HPDE6-E6E7 (cell line): Measurements from ENCODE around the gene LIMCH1.
"Not testable (repeated sequence)": the region's sequence is repeated elsewhere in the genome, so short reads cannot be mapped to it uniquely, and the experiment has no call there.

ENCODE experiments used
- DNase-seq: peaks from one replicate; pipeline ENCODE4 v3.0.0; 2011; ENCODE audit warnings: missing footprints; ENCODE audit errors: extremely low spot score

Gene LIMCH1

DNA sequence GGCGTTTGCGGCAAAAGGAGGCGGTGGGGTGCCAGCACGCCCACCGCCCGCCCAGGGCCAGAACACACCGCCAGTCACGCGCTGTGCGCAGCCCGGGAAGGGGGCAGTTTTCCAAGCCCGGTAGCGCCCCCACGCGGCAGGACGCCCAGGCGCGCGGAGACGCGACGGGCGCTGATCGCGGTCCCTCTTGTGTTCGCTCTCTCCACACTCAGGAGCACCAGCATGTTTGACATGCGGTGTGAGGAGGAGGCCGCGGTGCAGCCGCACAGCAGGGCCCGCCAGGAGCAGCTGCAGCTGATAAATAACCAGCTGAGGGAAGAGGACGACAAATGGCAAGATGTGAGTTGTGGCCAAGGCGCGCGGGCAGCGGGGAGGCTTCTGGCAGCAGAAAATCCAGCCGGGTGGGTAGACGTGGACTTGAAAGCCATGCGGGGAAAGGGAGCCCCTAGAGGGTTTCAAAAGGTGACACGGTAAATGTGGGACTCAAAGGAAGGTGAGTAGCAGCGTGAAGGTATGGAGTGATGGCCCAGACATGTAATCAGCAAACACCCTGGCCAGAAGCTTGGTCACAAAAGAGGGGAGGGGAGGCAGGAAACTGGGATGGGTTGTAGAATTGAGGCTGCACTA is 106.4 kb downstream of the LIMCH1 start:
- peak; percentile 31 for DNase-seq

DNA sequence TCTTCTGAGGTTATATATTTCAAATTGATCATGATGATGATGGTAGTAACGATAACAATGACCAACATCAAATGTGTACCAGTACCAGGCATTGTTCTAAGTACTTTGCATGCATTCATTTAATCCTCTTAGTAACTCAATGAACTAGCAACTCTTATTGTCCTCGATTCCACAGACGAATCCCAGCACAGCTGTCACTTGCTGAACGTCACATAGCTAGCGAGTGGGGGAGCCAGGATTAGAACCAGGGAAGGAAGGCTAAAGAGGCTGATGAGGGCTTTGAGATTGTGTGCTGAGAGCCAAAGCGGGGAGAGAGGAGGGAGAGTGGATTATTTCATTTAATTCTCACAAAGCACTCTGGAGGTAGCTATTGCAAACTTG is 106.9 kb downstream of the LIMCH1 start:
- no peak for DNase-seq

DNA sequence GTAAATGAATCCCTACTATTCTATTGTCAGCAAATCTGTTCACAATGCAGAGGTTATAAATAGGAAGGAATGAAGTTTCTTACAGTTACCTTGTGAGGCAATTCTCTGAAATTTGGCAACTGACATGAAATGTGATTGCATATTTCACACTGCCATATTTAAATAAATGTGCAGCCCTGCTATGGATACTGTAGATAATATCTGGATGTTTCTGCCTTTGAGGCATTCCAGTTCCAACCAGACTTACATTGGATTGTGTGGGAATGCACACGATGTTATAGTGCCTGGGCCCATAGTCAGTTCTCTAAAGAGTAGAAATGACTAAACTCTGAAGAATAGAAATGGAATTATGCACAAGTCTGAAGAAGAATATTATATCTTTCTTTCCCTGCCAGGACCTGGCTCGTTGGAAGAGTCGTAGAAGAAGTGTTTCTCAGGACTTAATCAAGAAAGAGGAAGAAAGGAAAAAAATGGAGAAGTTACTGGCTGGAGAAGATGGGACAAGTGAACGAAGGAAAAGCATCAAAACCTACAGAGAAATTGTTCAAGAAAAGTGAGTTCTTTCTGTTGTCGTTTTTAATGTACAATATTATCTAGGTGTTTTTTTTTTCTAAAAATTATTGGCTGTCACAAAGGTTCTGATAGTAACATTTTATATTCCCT is 107.9 kb downstream of the LIMCH1 start:
- no peak for DNase-seq

DNA sequence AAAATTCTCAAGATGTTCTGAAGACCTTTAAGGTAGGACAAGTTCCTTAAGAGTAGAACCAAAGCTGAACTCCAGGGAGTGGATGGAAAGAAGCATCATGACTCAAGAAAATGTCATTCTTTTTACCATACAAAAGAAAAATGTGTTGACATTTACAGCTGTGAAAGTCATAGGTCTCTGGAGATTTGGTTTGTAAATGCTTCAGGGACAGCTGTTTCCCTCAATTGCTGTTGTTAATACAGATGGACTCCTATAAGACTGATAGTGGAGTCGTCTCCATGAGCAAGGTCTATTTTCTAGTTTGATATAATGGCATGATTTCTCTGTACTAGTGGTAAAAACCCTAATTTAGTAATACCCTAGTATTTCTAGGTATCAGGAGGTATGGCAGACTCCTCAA is 108.9 kb downstream of the LIMCH1 start:
- DNase-seq: no peak

DNA sequence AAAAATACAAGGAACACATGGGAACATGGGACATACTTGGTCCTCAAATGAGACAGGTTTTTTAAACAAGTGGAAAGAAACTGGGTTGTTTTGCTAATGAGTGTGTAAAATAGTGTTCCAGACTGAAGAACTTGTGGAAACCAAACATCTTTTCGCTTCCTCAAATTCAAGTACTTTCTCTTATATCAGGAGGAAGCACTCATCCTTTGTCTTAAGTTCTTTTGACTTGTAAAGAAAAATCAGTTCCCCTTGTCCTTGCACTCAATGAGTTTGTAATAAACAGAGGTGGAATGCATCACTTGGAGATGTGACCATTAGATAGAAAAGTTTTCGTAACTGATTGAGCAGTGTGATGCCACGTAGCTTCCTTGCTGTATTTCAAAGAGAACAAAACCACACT is 109.4 kb downstream of the LIMCH1 start:
- no peak for DNase-seq

DNA sequence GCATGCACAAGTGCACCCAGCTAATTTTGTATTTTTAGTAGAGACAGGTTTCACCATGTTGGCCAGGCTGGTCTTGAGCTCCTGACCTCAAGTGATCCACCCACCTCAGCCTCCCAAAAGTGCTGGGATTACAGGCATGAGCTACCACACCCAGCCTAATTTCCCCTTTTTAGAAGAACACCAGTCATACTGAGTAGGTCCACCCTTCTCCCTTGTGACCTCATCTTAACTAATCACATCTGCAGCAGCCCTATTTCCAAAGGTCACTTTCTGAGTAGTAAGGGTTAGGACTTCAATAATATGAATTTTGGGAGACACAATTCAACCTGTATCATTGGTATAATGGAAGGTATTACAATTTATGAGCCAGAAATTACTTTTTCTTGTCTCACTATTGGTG is 113.2 kb downstream of the LIMCH1 start:
- DNase-seq: not testable (repeated sequence)

DNA sequence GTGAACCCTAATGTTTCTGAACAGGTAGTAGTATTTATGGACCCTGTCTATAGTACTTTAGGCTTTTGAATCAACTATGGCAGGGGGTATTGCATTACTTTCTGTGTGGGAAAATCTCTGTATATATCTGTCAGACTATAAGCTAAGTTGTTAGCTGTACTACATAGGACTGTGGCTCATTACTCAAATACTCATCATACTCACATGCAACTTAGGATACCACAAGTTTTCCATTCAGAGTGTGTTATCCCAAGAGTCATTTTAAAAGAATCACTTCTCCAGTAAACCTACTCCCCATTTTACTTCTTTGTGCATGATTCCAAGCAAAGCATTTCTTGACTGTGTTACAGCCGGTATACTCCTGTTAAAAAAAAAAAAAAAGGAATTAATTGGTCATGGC is 115.0 kb downstream of the LIMCH1 start:
- no peak for DNase-seq

DNA sequence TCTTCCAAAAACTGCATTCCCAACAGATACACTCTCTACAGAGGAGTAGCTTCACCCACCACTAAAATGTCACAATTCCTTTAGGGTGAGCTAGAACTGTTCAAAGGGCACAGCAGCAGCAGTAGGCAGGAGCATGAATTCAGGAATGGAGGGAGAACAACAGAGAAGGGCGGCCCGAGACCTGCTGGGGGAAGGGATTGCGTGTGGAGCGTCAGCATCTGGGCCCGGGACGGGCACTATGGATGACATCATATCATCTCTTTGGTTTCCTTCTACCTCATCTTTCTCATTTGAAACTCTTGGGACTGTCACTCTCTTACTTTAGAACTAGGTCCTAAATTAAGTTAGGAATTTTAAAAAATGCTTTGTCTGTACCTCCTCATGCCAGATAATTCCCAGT is 115.6 kb downstream of the LIMCH1 start:
- DNase-seq: no peak

DNA sequence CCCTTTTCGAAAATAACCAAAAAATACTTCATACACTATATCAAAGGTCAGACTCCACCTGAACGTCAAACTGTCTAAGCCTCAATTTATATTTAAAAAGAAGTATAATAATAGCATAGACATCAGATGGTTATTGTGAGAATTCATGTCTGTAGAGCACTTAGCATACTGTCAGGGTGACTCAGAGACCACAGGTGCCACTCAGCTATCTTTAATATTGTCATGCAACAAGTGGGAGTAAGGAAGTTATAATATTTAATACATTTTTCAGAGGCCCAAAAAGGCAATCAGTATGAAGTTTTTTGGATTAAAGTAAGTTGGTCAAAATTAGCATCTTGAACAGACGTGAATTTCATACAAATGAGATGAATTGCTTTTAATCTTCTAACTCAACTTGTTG is 117.2 kb downstream of the LIMCH1 start:
- no peak for DNase-seq

DNA sequence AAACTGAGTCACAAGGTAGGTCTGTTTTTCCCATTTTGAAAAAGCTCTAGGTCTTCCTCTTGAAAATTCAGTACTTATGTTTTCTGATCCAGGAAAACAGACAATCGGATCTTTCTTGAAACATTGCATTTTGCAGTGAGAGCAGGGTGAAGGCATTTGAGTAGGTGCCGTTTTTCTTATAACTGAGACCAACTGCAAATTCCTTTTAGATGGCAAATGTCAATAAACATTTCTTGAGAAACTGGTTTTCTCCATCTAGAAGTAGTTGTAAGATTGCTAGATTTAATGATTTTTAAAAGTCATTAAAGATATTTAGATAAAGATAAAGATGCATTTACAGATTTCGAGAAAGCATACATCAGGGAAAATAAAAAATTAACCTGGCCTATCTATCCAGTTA is 118.1 kb downstream of the LIMCH1 start:
- DNase-seq: no peak

DNA sequence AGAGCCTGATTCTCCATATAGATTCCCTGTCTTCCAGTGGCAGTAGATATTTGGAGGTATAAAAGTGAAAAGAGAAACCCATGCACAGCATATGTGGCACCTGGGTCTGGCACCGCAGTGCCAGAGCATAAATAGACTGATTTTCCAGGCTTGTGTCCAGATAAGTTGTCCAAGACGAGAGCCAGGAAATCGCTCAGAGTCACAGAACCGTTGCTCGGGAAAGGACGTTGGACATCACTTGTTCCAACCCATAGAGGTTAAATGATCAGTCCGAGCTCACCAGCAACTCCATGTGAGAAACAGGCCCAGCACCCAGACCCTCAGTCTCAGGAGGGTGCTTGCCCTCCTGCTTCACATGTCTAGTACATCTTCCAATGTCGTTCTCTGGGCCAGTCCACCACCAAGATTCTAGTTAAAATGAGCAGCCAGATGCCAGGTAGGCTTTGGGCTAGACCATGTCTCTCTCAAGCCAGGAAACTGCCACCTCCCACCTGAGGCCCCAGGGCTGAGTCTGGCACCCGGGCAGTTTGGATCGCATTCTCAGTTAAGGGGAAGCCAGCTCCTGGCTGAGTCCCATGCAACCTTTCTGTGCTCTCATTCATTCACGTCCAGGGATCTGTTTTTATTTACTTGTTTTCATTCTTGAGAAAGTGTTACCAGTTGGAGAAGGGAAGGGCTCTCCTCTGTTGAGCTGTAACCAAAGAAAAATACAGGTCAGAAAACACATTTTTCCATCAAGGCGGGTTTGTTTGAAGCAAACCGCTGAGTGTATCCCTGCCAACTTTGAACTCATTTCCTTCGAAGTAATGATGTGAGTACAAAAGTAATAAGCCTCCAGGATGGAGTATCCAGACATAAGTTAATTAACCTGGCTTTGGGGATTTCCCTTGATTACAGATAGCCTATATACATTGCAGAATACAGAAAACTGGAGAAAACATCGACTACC is 118.9 kb downstream of the LIMCH1 start:
- DNase-seq: no peak

DNA sequence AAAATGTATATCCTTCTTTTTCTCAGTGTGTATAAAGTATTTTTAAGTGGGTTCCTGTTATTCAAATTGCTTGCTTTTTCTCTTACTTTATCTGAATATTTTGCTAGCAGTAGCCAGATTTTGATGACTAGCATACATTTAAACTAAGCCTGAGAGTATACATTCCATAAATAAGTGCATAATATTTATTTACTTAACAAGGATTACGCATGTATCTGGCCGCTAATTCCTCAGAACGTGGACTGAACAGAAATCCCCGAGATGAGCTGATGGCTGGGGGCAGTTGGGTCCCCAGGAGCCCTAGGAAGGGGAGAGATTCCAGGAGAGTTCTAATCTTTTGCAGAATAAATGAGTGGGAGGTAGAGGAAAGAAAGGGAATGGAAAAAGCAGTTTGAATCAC is 119.6 kb downstream of the LIMCH1 start:
- DNase-seq: no peak

DNA sequence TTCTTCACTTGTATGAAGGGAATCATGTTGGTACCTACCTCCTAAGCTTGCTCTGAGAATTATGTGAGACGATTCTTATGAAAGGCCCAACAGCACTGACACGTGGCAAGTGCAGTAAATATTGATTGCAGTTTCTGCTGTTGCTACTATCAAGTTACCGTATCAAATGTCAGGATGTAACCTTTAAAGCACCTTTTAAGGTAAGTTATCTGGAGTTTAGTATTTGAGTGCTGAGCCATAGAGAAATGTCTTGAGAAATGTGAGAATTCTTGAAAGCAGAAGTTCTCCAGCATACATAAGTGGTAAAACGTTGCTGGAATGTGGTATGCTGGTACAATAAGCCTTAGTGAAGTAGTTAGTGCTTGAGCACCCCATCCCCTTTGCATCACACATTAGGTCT is 120.2 kb downstream of the LIMCH1 start:
- no peak for DNase-seq

DNA sequence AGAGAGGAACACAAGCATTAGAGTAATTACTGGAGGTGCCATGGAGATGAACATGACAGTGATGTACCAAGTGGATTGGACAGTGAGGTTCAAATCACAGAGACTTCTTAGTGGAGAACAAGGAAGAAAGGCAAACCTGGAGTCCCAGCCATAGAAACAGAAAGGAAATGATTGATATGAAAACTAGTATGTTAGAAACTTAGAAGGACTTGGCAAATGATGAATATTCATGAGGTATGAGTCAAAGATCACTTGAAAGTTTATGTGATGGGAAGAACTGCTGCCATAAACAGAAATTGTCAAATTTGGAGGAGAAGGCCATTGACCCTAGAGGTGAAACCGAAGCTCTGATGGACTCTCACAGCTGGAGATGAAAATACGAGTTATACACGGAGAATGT is 122.4 kb downstream of the LIMCH1 start:
- DNase-seq: no peak

DNA sequence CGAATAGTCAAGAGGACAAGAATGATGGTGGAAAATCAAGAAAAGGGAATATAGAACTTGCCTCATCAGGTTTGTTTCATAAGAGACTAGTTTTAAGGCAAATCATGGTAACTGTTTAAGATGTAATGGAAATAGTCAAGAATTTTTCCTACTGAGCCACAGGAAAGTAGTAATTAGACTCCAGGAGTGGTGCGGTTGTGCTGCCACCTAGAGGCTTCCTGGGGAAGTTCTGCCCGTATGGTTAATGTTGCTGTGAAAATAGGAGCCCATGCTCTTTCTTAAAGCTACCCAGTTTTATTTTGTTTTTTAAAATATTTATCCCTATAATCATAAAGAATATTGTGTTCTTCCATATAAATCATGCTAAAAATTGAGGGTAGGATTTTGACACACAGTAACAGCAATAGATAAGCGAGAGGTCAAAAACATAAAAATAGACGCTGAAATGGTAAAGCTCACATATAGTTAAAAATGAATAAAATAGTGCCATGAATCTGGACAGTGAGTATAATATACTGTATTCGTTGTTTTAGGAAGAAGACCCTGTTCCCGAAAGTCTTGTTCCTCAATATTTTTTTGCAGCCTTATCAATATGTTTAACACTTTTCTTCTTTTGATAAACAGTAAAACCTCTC is 123.6 kb downstream of the LIMCH1 start:
- DNase-seq: peak; percentile 28

DNA sequence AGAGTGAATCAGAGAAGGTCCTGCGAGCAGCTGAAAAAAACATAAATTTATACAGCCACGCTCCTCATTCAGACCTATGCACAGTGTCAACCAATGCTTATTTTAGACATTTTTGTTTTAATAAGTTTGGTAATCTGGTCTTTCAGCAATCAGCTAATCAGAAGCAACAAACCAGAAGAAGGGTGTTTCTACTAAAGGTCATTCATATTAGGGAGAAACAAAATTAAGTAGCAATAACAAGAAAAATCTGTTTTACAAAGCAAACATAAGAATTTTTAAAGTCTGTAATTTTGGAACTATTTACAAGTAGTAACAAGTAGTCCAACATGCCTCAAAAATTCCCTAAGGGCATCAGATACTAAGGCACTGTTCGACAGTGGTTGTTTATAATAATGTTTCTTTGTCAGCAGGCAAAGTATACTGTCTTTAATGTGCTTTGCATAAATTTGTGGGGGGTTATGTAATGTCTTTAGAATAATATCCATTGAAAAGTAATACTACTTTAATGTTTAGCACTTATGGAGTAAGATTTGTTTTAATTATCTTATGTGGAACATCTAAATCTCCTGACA is 127.8 kb downstream of the LIMCH1 start:
- no peak for DNase-seq

DNA sequence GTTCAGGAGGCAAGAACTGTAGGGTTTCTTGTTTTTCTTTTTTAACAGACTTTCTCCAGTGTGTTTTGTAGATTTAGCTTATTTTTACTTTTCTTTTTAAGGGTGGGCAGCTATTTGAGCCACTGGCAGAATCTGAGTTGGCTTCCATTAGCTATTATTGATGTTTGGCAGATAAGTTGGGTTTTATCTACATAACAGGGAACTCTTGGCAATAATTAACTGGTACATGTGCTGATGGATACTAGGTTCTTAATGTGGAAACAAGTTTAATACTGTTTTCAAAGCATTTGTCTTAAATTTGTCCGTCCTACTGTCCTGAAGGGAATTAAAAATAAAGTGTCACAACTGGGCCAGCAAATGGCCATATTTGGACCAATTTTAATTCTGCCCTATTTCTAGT is 130.1 kb downstream of the LIMCH1 start:
- no peak for DNase-seq

DNA sequence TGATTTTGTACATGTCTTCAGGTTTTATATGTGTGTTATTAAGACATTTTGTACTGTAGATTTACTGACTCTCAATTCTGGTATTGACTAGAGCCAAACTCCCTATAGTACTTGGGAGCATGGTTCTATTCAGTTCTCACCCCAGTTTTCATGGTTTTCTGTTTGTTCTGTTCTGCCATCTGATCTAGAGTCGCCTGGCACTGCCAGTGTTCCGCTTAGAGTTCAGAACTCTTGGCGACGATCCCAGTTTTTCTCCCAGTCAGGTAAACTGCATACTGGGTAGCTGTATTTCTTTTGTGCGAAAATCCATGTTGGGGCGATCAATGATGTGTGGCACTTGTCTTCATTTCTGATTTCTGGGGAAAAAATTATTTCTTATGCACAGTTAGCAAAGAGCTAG is 132.6 kb downstream of the LIMCH1 start:
- DNase-seq: no peak

DNA sequence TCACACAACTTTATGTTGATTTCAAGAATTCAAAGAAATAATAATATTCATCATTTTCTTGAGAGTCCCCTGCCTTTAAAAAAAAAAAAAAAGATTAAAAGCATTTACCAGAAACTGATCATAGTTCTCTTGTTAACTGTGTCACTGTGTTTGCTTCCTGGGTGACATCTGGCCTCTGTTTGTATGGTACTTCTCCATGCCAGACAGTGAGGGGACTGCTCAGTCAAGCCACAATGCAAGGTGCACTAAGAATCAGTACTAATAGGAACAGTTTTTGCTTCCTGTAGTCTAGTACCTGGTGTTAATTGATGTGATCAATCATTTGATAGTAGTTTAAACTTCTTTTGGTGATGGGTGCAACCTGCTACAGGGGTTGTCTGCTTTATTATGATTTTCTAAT is 133.0 kb downstream of the LIMCH1 start:
- DNase-seq: no peak

DNA sequence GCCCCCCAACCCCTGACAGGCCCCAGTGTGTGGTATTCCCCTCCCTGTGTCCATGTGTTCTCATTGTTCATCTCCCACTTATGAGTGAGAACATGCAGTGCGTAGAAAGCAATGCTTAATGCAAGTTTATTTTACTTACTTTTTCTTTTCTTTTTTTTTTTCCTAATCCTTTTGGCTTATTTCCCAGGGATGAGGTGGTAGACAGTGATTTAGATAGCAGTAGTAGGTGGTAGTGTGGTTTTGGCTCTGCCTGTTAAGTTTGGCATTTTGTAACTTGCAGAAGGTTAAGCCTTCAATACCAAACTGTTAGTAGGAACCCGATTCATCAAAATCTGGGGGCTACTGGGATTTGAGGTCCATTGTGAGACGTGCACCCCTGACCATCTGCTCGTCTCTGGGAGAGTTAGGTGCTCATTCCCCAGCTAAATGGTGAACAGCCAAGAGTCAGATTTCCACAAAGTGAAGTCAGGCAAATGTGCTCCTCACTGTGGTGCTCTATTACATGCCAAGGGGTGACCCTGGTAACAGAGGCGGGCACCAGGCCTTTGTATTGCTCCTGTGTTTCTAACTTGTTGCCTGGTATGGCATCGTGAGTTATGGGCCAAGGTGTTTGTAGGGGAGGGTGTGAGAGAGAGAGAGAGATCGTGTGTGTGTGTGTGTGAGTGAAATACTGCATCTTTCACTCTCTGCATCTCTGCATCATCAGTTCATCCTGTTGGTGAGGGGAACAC is 140.3 kb downstream of the LIMCH1 start:
- DNase-seq: no peak

DNA sequence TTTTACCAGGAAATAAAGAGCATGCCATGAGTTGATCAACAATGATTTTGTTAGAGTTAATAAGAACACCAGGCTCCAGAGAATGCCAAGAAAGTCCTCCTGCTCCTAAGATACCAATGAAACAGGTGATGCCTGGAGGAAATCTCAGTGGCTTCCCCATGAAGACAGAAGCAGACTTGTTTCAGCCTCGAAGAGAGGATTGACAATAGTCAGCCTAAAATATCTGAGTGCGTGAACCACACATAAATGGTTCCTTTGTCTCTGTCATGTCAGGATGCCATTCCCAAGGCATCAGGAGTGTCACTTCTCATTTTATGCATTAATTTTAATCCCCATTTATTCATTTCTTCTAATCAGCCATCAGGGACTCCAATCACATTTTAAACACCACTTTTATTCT is 141.0 kb downstream of the LIMCH1 start:
- no peak for DNase-seq
